SH-SY5Y (cell line): ENCODE measurements around the gene DOCK2.

ENCODE experiments used
- GATA2 ChIP-seq: IDR thresholded peaks from 2 replicates; pipeline ENCODE4 v1.6.1; 2011; ENCODE audit warnings: mild to moderate bottlenecking, low read depth, low read length
- GATA3 ChIP-seq: IDR thresholded peaks from 2 replicates; pipeline ENCODE4 v1.6.1; 2011; ENCODE audit warnings: low read depth, mild to moderate bottlenecking, low read length, moderate library complexity

GRCh38 chr5:170078931-170079330 lies 441.9 kb downstream of the DOCK2 start:
- no peak for TF ChIP-seq GATA3
- TF ChIP-seq GATA2, result no peak
